CD14-positive monocyte (primary cell): ENCODE data around the gene NOX5. TPM values are rescaled to one million over a fixed set of nuclear protein-coding genes. Genes with fewer than 3 reads are reported as not detected.

Experiments
- DNase-seq, 3 donors: peaks; one replicate each; pipeline ENCODE4 v3.0.0-alpha.2; 2011 to 2022
- H2AFZ ChIP-seq: 2 replicates; pipeline ENCODE4 v1.6.0; 2012; ENCODE audit warnings: mild to moderate bottlenecking, low read depth, low read length, inconsistent platforms; ENCODE audit not compliant: insufficient read depth, poor library complexity, severe bottlenecking
- H3K27ac ChIP-seq, 2 donors: 1 replicate in 1 of 2; 2 replicates in 1 of 2; pipeline ENCODE4 v1.5.1; 2012 to 2013; ENCODE audit warnings: low read length in 2 of 2, control low read depth in 1 of 2, inconsistent platforms in 1 of 2, low read depth in 1 of 2, mild to moderate bottlenecking in 1 of 2
- H3K27me3 ChIP-seq, 2 donors: one replicate each; pipeline versions ENCODE4 v1.6.0 to v1.6.1; 2011 to 2013; ENCODE audit warnings: low read length in 2 of 2; ENCODE audit not compliant: control insufficient read depth in 2 of 2, insufficient read depth in 2 of 2
- H3K36me3 ChIP-seq, 2 donors: replicated peaks in 1 of 2; 1 replicate in 1 of 2; 2 replicates in 1 of 2; pipeline versions ENCODE4 v1.5.1 to v1.6.1; 2012 to 2013; ENCODE audit warnings: low read length in 2 of 2, control low read depth in 1 of 2, inconsistent platforms in 1 of 2, mild to moderate bottlenecking in 1 of 2; ENCODE audit not compliant: insufficient read depth in 2 of 2, control insufficient read depth in 1 of 2
- H3K4me1 ChIP-seq, 2 donors: 1 replicate in 1 of 2; 2 replicates in 1 of 2; pipeline versions ENCODE4 v1.5.1 to v1.6.1; 2012 to 2013; ENCODE audit warnings: low read length in 2 of 2, control low read depth in 1 of 2, inconsistent platforms in 1 of 2, mild to moderate bottlenecking in 1 of 2, moderate library complexity in 1 of 2; ENCODE audit not compliant: insufficient read depth in 2 of 2, control insufficient read depth in 1 of 2
- H3K4me2 ChIP-seq: replicated peaks from 2 replicates; pipeline ENCODE3; 2012; ENCODE audit warnings: low read length, moderate library complexity, mild to moderate bottlenecking; ENCODE audit not compliant: poor library complexity, severe bottlenecking; ENCODE audit errors: extremely low read depth
- H3K4me3 ChIP-seq, 3 experiments: fragments of 200-600 bp in 1 of 3; sonication (generic) in 1 of 3; replicated peaks in 1 of 3; 1 replicate in 2 of 3; 2 replicates in 1 of 3; pipeline ENCODE4 v1.5.1; 2011 to 2013; ENCODE audit warnings: low read length in 3 of 3, mild to moderate bottlenecking in 3 of 3, control low read depth in 2 of 3, low read depth in 2 of 3, inconsistent platforms in 1 of 3, moderate library complexity in 1 of 3
- H3K79me2 ChIP-seq: 2 replicates; pipeline ENCODE4 v1.6.0; 2012; ENCODE audit warnings: mild to moderate bottlenecking, control low read depth, inconsistent platforms, low read length, moderate library complexity; ENCODE audit not compliant: insufficient read depth
- H3K9ac ChIP-seq: 2 replicates; pipeline ENCODE4 v1.6.0; 2017; ENCODE audit warnings: low read length, mild to moderate bottlenecking; ENCODE audit not compliant: insufficient read depth, poor library complexity, severe bottlenecking
- H3K9me3 ChIP-seq, 2 donors: replicated peaks in 1 of 2; 1 replicate in 1 of 2; 2 replicates in 1 of 2; pipeline versions ENCODE4 v1.5.1 to v1.6.1; 2012 to 2013; ENCODE audit warnings: low read length in 2 of 2, control low read depth in 1 of 2; ENCODE audit not compliant: control insufficient read depth in 1 of 2, insufficient read depth in 1 of 2
- H4K20me1 ChIP-seq: 2 replicates; pipeline ENCODE4 v1.6.0; 2012; ENCODE audit warnings: mild to moderate bottlenecking, low read length, control low read depth, moderate library complexity; ENCODE audit not compliant: insufficient read depth
- H3K27ac Mint-ChIP-seq, 7 donors: one replicate each; pipeline ENCODE4 v1.8.0; 2020; ENCODE audit warnings: mild to moderate bottlenecking in 7 of 7, mixed read lengths in 7 of 7, moderate library complexity in 6 of 7, inconsistent platforms in 2 of 7
- H3K27me3 Mint-ChIP-seq, 3 donors: one replicate each; pipeline ENCODE4 v1.8.0; 2021 to 2022; ENCODE audit warnings: low read depth in 3 of 3, mild to moderate bottlenecking in 3 of 3, mixed read lengths in 3 of 3, moderate library complexity in 3 of 3, inconsistent platforms in 1 of 3
- H3K36me3 Mint-ChIP-seq, 2 donors: one replicate each; pipeline ENCODE4 v1.8.0; 2020; ENCODE audit warnings: mixed read lengths in 2 of 2, inconsistent platforms in 1 of 2, mild to moderate bottlenecking in 1 of 2
- H3K4me1 Mint-ChIP-seq: one replicate; pipeline ENCODE4 v1.8.0; 2020; ENCODE audit warnings: mild to moderate bottlenecking, mixed read lengths
- H3K4me3 Mint-ChIP-seq, 2 donors: one replicate each; pipeline ENCODE4 v1.8.0; 2020; ENCODE audit warnings: mild to moderate bottlenecking in 2 of 2, mixed read lengths in 2 of 2, moderate library complexity in 1 of 2
- H3K9me3 Mint-ChIP-seq, 7 donors: one replicate each; pipeline ENCODE4 v1.8.0; 2020 to 2022; ENCODE audit warnings: mixed read lengths in 7 of 7, mild to moderate bottlenecking in 6 of 7, moderate library complexity in 6 of 7, inconsistent platforms in 2 of 7
- WGBS: methylation state at CpG from one replicate; pipeline ENCODE4 v1.1.5; 2013; ENCODE audit warnings: missing lambda C conversion rate; ENCODE audit not compliant: insufficient coverage; 5-methylcytosine and 5-hydroxymethylcytosine counted together
- intact Hi-C, 2 donors: fragments of 100-400 bp; cut with micrococcal nuclease; formaldehyde crosslinking; loops; one replicate each; pipeline versions ENCODE4 v1.15.0 to v1.15.1; 2023
- polyA plus RNA-seq, 3 donors: library from polyadenylated mRNA; depleted of rRNA in 1 of 3; unstranded in 2 of 3; stranded (reverse) in 1 of 3; fragments of 300-500 nt in 2 of 3; fragments of >200 nt in 1 of 3; fragmentation: Illumina TruSeq in 2 of 3; gene quantifications; 1 replicate in 2 of 3; 2 replicates in 1 of 3; pipeline ENCODE4 v1.2.3, GENCODE V29; 2012 to 2021
- TF ChIP-seq, protein P1 (sequence below): fragments of 200-600 bp; IDR thresholded peaks from one replicate; pipeline ENCODE4 v1.8.0; 2022; ENCODE audit warnings: antibody characterized with exemption, mild to moderate bottlenecking

The NOX5 gene
- polyA plus RNA-seq, 3 donors: not detected

DNA sequence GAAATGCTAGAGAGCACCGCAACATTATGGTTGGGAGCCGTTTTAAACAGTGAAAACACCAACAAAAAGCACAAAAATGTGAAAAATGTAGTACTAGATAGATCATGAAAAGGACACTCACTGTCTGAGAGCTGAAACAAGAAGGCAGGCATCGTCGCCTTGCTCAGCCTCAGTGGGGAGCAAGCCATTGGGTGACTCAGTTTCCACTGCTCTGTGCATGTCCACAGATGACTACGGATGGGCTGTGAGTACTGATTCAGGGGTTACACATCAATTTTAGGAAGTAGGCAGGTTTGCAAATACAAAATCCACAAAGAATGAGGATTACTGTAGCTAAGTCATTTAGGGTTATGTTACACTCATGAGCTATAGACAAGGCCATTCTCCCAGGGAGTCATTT lies 10.8 kb downstream of the NOX5 start:
- Histone ChIP-seq H3K4me1 (no peaks in the 10 kb centered on the region), H3K27me3 (no peaks in the 10 kb centered on the region), H3K4me3 (no peak overlapping the region), H3K9ac (no peak overlapping the region), H3K9me3 (no peaks in the 10 kb centered on the region), H2AFZ (no peak overlapping the region), H3K4me2 (no peak overlapping the region), H3K27ac (no peak overlapping the region), H3K36me3 (no peaks in the 10 kb centered on the region), H3K79me2 (no peaks in the 10 kb centered on the region), H4K20me1 (no peaks in the 10 kb centered on the region)
- Mint-ChIP-seq H3K9me3 (no peaks in the 10 kb centered on the region), H3K4me3 (no peak overlapping the region), H3K36me3 (no peaks in the 10 kb centered on the region), H3K27me3 (peaks cover 3 to 7% (median 6%) of the 10 kb centered on the region in 3 donors), H3K4me1 (peaks cover 2% of the 10 kb centered on the region), H3K27ac (no peak overlapping the region)
- TF ChIP-seq, protein P1, sequence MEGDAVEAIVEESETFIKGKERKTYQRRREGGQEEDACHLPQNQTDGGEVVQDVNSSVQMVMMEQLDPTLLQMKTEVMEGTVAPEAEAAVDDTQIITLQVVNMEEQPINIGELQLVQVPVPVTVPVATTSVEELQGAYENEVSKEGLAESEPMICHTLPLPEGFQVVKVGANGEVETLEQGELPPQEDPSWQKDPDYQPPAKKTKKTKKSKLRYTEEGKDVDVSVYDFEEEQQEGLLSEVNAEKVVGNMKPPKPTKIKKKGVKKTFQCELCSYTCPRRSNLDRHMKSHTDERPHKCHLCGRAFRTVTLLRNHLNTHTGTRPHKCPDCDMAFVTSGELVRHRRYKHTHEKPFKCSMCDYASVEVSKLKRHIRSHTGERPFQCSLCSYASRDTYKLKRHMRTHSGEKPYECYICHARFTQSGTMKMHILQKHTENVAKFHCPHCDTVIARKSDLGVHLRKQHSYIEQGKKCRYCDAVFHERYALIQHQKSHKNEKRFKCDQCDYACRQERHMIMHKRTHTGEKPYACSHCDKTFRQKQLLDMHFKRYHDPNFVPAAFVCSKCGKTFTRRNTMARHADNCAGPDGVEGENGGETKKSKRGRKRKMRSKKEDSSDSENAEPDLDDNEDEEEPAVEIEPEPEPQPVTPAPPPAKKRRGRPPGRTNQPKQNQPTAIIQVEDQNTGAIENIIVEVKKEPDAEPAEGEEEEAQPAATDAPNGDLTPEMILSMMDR: no peak
- WGBS: no CpG with 5 or more reads among the region's 5 CpGs
- no peak for DNase-seq
- intact Hi-C loops: no loop called here

DNA sequence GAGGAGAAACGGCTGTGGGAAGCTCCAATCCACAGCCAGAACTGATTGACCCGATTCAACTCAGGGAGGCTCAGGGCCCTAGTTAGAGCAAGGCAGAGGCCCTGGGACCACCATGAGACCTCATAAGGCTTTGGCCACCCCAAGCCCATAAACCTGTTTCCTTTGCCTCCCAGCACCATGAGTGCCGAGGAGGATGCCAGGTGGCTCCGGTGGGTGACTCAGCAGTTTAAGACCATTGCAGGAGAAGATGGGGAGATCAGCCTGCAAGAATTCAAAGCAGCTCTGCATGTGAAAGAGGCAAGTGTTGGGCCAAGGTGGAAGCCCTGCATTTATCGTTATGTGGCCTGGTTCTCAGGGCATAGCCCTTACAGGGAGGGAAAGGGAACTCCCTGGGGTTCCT lies 11.9 kb downstream of the NOX5 start:
- no peaks in the 10 kb centered on the region for H3K36me3 Mint-ChIP-seq
- intact Hi-C loops: no loop called here
- no peak overlapping the region for H3K27ac ChIP-seq
- no peak overlapping the region for H3K4me2 ChIP-seq
- peaks cover 0 to 2% of the 10 kb centered on the region in 2 donors for H3K27me3 ChIP-seq
- DNase-seq: no peak
- H2AFZ ChIP-seq: no peak overlapping the region
- H4K20me1 ChIP-seq: no peaks in the 10 kb centered on the region
- H3K27me3 Mint-ChIP-seq: peaks cover 3 to 9% (median 5%) of the 10 kb centered on the region in 3 donors
- no peak overlapping the region for H3K9ac ChIP-seq
- H3K9me3 ChIP-seq: no peaks in the 10 kb centered on the region
- no peaks in the 10 kb centered on the region for H3K9me3 Mint-ChIP-seq
- peaks cover 1 to 2% of the 10 kb centered on the region in 2 donors for H3K4me1 ChIP-seq
- H3K36me3 ChIP-seq: no peaks in the 10 kb centered on the region
- TF ChIP-seq, protein P1: no peak
- H3K4me3 ChIP-seq: no peak overlapping the region
- H3K27ac Mint-ChIP-seq: no peak overlapping the region
- H3K4me1 Mint-ChIP-seq: peaks cover 6% of the 10 kb centered on the region
- no peak overlapping the region for H3K4me3 Mint-ChIP-seq
- no peaks in the 10 kb centered on the region for H3K79me2 ChIP-seq
- 96% methylated on average over 5 of the region's 5 CpGs for WGBS
